HG03442 (cell line): ENCODE results near the gene HEXA.

ENCODE experiments used
- ATAC-seq: cut with Tn5 transposase; IDR thresholded peaks from one replicate; pipeline ENCODE4 v1.9.1; 2021; ENCODE audit warnings: mild to moderate bottlenecking, moderate library complexity; ENCODE audit not compliant: unreplicated experiment

The HEXA gene

DNA sequence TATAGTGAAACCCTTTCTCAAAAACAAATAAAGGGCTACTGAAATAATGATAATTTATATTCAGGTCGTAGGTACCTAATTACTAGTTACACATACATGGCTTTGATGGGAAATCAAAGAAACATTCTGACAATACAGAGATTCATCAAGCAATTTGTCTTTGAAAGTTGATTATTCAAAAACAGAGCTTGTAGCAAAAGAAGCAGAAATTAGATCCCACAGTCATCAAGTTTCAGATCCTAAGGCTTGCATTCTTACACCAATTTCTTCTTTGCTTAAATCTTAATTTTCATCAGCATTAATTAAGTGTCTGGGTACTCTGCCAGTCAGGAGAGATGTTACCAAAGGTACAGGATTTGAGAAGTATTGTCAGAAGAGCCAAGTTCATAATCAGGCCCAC lies 1.5 kb upstream of the HEXA start:
- no peak for ATAC-seq

DNA sequence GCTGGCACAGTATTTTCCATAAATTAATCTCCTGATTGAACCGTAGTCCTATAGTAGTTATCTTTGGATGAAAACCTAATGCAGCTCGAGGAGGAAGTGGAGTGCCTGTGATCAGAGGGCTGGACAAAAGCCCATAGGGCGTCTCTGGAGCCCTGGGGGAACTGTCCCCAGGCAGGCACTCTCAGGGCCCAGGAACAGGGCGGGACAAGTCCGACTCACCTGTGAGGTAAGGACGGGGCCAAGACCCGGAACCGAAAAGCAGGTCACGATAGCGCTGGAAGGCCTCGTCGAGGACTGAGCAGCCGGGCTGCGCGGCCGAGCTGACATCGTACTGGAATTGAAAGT lies 341 bp downstream of the HEXA start:
- ATAC-seq = peak; percentile 38

DNA sequence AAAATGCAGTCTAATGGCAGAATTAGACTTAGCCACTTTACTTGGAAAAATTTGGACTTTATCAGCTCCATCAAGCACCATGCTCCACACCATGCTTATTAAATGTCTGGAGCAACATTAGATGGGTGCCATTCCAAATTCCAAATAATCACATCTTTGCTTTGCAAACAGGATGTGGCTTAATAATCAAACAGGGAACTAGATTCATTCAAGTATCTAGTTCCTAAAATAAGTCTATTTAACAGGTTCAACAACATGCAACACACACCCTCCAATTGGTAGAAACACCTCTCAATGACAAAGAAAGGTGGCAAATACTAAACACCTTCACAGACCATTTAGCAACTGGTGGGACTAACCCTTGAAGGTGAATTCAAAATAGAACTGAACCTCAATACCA lies 3.5 kb downstream of the HEXA start:
- no peak for ATAC-seq

DNA sequence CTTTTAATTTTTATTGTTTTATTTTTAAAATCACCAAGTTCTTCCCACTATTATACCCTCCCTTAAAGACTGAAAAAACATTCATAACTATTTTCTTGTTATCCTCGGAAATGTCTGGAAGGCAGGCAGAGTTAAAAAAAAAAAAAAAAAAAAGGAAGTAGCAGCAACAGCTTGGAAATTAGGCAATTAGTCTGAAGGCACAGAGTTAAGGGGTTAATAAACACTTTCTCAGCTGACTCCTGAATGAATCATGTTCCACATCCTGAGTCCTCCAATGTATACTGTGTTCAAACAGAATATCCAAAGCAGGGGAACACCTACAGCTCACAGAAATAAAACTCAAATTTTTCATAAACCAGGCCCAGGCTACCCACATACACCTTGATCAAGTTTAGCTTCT lies 5.8 kb downstream of the HEXA start:
- ATAC-seq = no peak

DNA sequence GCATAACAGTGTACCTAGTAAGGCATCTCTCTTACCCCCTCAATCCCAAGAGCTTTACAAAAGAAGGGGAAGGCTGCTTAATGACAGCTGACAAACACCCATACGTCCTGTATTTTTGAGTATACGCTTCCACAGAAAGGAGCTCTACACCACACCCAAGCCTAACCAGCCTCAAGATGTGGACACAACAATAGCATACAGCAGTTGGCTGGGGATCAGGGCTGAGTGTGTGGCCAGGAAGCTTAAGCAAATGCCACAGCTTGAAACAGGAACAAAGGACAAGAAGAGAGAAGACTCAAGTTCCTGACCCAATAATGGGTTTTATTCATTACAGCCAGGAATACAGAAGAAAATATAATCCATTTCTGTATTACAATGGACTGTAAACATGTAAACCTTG lies 6.9 kb downstream of the HEXA start:
- ATAC-seq = no peak

DNA sequence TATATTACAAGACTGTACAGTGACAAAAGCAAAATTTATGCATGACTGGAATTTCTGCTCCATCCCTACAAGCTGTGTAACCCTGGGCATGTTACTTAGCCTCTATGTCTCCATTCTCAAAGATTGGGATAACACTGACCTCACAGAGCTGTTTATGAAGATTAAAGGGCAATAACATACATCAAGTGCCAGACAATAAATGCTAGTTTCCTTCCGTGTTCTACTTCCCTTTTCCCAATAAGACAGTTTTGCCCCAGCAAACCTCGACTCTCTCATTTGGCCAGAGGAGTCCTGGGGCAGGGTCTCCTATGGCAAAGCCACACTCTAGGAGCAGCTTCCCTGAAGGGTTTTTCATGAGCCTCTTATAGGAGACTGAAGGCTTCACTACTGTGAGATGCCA lies 7.5 kb downstream of the HEXA start:
- no peak for ATAC-seq

DNA sequence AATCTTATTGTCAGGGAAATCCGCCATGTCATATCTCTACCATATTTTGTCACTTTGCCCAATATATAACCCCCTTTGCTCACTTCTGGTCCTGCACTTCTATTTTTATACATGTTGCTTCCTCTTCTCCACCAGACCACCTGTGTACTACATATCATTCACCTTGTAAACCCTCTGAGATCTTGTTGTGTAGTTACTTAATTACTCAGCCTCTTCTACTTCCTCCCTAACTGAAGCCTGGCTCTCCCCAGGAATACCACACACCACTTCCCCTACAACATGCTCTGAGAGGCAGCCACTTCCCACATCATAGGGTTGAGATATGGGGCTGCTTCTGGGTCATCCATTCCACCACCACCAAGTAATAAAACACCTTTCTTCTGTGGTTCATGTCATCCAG lies 10.0 kb downstream of the HEXA start:
- peak; percentile 69 for ATAC-seq

DNA sequence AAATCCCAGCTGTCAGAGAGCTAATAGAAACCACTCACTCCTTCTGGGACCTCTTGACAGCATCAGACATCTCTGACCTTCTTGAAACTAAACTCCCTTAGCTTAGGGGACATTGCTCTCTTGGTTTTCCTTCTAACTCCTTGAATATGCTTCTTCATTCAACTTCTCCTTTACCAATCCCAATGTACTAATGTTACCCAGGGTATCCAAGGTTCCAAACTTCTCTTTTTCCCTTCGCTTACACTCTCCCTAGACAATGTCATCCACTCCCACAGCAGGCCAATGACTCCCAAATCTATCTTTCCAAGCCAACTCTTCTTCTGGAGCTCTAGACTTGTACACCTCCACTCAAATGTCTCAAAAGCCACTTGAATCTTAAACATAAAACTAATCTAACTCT lies 14.6 kb downstream of the HEXA start:
- ATAC-seq = no peak

DNA sequence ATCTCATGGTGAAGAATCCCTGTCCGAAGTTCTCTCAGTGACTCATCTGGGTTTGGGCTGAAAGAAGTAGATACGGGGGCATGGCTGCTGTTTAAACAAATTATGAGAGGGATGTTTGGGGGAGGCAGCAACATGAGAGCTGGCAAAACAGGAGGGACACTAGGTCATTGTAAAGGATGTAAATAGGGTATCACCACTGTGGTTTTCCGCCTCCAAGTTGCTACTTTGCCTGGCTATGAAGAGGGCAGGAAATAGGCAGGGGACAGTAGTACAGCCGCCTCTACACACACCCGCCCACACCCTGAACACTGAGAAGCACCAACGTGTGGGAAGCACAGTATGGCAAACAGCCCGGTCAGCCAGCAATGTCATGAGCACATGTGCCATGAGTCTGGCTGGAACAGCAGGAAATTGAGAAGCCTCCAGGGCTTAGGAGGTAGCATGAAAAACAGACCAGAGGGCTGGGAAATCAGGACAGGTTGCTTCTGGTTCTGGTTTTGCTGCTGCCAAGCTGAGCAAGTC lies 17.1 kb downstream of the HEXA start:
- ATAC-seq = peak; percentile 52

DNA sequence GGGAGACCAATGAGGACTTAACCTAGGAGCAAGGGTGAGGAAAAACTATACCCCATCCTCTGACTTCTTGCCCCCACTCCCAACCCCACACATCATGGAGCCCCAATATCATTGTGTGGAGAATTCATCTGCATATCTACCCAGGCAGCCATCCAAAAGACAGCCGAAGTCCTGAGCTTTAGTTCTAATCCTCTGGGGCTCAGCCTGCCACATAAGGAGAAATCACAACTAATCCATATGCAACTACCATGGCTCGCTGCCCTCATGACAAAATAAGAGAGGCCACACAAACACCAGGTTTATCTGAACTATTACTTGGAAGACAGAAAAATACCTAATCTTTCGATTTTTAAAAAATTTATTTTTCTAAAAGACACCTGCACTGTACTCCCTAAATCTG lies 17.7 kb downstream of the HEXA start:
- no peak for ATAC-seq

DNA sequence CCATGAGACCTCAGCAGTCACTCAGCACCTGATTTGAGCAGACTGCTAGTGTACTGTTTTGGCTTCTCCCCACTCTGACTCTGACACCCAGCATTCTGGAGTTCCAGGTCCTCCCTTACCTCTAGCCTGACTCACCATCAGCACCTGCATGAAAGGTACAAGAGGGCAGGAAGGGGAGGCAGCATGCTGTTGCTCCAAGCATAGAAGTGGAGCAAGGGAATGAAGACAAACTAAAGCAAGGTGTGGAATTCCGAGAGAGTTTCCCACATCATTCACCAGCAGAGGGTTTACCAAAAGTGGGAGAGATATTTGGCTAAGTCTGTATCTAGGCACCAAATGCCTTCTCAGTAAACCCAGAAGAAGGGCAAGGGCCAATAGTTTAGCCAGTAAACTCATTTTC lies 21.3 kb downstream of the HEXA start:
- ATAC-seq = no peak

DNA sequence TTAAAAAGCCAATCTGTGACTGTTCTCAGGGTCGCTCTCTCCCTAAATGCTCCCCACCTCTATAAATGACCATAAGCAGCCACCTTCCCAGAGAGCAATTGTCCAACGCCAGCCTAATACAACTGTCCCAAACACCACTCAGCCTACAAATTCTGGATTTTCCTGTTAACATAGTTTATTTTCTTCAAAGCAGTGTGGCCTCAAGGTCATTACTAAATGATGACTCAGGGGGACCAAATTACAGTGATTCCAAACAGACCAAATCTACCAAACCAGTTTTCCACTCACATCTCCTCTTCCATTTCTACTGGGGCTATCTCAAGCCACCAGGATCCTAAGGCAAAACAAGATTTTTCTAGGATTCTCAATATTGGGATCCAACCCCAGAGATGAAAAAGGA lies 22.5 kb downstream of the HEXA start:
- no peak for ATAC-seq

DNA sequence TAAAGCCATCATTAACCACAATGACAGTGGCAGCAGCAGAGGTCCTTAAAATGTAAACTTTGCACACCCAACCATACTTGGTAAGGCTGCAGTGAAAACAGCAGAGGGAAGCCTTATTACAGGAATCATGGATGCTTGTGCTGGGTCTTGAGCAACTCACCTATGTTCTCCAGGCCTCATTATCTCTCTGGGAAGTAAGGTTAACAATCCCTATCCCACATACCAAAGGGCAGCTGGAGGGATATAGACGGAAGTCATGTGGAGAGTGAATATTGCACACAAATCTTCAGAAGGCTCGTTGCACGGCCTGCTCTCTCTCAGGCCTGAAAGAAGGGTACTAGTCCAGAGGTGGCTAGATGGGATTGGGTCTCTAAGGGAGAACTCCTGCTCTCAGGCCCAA lies 30.0 kb downstream of the HEXA start:
- no peak for ATAC-seq

DNA sequence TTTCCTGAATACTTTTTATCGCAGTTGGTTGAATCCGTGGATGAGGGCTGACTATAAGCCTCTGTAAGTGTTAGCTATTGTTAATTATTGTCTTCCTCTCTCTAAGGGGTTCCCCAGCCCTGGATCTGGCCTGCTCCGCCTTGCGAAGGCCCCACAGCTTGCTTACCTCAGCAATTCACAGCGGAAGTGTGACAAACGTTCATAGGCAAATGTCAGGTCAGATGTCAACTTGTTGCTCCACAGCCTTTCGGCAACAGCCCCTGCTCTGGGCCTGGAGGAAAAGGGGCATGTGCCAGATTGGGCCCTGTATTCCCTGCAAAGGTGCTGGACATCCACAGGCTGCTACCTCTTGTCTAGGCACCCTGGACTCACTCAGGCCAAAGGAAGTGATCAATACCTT lies 30.5 kb downstream of the HEXA start:
- ATAC-seq = no peak

DNA sequence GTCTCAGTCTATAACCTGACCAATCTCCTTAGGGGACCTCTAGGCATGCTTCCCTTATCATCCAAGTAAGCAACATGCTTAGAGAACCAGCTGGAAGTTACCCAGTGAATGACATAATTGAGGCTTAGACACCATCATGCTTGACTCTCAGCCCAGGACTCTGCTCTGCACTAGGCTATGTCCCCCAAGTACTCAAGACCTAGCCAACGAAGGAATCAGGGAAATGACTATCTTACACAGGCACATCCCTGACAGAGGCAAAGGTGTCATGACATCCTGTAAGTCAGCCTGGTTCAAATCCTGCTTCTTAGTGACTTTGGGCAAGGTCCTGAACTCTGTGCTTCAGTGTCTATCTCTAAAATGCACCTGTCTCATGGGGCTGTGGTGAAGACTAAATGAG lies 31.2 kb downstream of the HEXA start:
- no peak for ATAC-seq

DNA sequence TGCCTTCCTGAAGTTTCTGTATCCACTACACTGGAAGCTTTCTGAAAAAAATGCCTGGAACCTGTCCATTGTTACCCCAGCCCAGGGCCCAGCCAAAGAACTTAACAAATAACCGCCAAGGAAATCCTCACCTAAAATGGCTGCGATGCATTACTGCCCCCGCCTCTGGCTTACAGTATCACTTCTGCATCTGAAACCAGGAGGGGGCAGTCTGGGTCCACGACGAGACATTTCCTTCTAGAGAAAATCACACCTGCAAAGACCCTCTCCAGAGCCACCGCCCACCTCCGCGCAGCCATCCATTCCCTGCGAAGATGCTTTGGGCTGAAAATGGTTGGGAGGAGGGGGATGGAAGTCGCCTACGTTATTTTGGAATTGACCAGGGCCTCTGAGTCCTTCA lies 33.4 kb downstream of the HEXA start:
- no peak for ATAC-seq

DNA sequence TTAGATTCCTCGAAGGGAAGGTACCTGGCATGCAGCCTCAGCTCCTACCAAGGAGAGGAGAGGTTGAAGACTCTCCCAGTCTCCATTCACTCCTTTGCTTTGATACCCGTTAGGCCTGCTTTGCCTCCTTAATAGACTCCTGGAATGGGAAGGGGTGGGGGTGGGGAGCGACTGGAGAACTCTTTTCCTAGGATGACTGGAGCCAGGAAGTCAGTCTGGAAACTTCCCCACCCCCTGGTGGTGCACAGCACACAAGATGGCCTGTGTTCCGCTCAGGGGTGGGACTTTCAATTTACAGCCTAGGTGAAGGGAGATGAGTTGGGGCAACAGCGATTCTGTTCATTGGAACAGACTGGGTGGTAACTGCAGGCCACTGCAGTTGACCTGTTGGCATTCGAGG lies 34.5 kb downstream of the HEXA start:
- no peak for ATAC-seq

DNA sequence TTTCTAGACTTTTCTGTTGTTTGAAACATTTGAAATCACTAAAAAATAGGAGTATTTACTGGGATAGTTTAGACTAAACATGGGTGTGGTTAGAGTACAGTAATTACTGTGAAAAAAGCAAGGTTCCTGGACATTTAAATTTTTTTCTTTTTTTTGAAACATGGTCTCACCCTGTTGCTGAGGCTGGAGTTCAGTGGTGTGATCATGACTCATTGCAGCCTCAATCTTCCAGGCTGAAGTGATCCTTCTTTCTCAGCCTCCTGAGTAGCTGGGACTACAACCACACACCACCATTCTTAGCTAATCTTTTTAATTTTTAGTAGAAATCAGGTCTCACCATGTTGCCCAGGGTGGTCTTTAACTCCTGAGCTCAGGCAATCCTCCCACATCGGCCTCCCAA lies 35.4 kb downstream of the HEXA start:
- no peak for ATAC-seq

DNA sequence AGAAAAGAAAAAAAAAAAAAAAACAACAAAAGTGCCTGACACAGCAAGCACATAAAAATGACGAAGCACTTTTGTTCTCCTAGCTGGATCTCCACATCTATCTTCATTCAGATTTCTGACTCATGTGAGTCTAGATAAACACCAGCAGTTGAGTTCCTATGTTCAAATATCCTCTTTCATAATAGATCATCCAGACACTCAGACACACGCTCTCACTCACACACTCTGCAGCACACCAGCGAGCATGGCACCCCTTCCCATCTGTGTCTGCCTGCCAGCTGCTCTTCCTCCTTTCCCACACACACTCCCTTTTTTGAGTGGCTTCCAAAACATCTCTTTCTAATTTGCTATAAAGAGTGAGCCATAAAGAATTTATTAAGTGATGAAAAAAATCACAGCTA lies 36.0 kb downstream of the HEXA start:
- ATAC-seq = no peak

DNA sequence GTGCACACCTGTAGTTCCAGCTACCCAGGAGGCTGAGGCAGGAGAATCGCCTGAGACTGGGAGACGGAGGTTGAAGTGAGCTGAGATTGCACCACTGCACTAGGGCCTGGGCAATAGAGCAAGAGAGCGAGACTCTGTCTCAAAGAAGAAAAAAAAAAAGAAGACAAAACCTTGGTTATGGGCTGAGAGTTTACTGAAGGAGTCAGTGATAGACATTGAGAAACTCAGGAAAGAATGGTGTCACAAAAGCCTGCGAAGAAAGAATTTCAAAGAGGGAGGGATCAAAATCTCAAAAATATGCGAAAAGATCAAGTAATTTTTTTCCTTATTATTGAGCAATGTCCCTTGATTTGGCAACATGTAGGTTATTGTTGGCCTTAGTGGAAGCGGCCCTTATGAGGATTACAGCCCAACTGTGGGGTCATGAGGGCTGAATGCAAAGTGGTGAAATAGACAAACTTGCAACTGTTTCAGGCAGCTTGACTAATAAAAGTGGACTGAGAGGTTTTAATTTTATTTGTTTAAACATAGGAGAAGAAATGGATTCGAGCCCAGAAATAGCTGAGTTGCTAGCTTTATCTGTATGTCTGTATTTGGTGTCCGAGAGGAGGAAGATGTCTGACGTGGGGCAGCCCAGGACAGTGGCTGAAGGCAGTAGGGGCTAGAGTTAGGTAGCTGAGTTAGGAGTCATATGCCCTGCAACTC lies 37.0 kb downstream of the HEXA start:
- no peak for ATAC-seq

DNA sequence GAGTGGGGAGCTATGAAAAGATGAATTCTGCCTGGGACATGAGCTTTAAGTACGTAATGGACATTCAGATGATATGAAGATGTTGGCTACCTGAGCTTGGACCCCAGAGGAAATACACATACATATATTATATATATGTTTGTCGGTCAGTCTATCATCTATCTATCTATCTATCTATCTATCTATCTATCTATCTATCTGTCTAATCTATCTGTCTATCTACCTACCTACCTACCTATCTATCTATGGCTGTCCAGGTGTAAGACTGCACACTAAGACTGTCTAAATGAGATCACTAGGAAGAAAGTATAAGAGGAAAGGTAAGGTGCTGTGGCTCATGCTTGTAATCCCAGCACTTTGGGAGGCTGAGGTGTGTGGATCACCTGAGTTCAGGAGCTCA lies 37.7 kb downstream of the HEXA start:
- ATAC-seq = no peak

DNA sequence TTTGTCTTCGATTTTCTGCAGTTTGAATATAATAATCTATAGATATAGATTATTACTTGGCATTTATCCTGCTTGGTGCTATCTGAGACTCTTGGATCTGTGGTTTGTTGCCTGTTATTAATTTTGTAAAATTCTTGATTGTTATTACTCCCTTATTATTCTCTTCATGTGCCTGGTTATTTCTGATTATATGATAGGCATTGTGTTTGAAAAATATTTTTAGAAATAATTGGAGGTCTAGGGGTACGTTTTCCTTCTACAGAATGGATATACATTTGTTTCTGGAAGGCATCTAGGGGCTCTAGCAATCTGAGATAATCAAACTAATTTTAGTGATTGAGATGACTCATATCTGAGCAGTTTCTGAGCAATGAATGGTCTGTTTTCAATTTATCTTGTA lies 41.0 kb downstream of the HEXA start:
- ATAC-seq = no peak

DNA sequence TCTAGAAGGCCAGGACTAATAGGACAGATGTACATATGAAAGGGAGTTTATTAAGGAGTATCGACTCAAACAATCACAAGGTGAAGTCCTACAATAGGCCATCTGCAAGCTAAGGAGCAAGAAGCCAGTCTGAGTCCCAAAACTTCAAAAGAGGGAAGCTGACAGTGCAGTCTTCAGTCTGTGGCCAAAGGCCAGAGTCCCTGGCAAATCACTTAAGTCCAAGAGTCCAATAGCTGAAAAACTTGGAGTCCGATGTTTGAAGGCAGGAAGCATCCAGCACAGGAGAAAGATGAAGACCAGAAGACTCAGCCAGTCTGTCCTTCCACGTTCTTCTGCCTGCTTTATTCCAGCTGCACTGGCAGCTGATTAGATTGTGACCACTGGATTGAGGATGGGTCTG lies 44.8 kb downstream of the HEXA start:
- ATAC-seq = no peak
